ENCODE measurements around the gene BCAS4.
"Not testable (repeated sequence)": the region's sequence is repeated elsewhere in the genome, so short reads cannot be mapped to it uniquely, and the experiment has no call there.

- TF ChIP-seq CTCF (IDR thresholded peaks at IDR 0.05); POLR2AphosphoS5 (IDR thresholded peaks at IDR 0.05; ENCODE audit: low read depth, low read length); TCF7L2 (IDR thresholded peaks at IDR 0.05; ENCODE audit: low read depth, low read length); REST (IDR thresholded peaks at IDR 0.05; ENCODE audit: insufficient read depth in 1 of 2, low read depth in 2 of 2, low read length in 1 of 2); SIN3A (IDR thresholded peaks at IDR 0.05; ENCODE audit: borderline replicate concordance, insufficient read depth, low read depth, low read length): not testable (repeated sequence)
Measured at GRCh38 chr20:50768991-50769390, 25.9 kb upstream of the BCAS4 start.

All from Panc1 (cell line).